Measurements from ENCODE around the gene SDHAF2.

SDHAF2 gene

DNA sequence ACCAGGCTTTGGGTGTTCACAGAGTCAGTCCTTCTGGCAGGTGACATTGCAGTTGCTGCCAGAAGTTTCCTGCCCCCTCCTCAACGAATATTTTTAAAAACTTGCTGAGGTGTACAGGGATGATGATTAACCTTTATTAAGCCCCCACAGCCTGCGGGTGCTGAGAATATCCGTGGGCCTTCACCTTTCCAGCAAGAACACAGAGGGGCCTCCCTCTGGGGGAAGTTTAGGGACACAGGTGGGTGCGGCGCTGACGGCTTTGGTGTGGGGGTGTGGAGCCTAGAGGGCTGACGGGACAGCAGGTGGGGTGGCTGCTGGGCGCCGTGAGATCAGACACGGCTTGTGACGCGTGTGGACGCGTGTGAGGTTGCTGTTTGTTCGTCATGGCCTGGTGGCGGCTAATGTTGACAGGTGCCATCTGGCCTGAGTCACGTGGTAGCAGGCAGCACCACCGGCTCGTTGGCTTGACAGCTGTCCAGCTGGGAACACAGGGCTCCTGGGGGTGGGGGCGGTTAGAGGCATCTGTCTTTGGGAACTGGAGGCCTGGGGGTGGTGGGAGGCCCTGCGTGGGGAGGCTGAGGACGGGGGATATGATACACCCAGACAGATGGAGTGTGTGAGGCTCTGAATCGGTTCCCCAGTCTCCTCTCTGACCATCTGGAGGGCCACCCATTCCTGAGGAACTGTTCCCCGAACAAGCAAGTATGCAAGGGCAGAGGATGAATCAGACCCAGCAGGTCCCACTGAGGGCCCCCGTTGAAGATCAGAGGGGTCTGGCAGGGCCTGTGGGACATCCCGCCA lies 66.1 kb downstream of the SDHAF2 start:
- no peak for DNase-seq (ENCODE audit: insufficient read length, low spot score)
- no peak for FAIRE-seq
